GM12801 (cell line): ENCODE data around the gene ZFP28.

Source experiments
- TF ChIP-seq, protein P1 (sequence below): IDR thresholded peaks from one replicate; pipeline ENCODE4 v1.5.1; 2011; ENCODE audit warnings: control low read depth; ENCODE audit not compliant: insufficient read length; ENCODE audit errors: extremely low read depth

The ZFP28 gene

GRCh38 chr19:56572589-56572988, 33.8 kb downstream of the ZFP28 start:
- TF ChIP-seq, protein P1, sequence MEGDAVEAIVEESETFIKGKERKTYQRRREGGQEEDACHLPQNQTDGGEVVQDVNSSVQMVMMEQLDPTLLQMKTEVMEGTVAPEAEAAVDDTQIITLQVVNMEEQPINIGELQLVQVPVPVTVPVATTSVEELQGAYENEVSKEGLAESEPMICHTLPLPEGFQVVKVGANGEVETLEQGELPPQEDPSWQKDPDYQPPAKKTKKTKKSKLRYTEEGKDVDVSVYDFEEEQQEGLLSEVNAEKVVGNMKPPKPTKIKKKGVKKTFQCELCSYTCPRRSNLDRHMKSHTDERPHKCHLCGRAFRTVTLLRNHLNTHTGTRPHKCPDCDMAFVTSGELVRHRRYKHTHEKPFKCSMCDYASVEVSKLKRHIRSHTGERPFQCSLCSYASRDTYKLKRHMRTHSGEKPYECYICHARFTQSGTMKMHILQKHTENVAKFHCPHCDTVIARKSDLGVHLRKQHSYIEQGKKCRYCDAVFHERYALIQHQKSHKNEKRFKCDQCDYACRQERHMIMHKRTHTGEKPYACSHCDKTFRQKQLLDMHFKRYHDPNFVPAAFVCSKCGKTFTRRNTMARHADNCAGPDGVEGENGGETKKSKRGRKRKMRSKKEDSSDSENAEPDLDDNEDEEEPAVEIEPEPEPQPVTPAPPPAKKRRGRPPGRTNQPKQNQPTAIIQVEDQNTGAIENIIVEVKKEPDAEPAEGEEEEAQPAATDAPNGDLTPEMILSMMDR = no peak

GRCh38 chr19:56573914-56574313, 35.2 kb downstream of the ZFP28 start:
- TF ChIP-seq, protein P1 = no peak

DNA sequence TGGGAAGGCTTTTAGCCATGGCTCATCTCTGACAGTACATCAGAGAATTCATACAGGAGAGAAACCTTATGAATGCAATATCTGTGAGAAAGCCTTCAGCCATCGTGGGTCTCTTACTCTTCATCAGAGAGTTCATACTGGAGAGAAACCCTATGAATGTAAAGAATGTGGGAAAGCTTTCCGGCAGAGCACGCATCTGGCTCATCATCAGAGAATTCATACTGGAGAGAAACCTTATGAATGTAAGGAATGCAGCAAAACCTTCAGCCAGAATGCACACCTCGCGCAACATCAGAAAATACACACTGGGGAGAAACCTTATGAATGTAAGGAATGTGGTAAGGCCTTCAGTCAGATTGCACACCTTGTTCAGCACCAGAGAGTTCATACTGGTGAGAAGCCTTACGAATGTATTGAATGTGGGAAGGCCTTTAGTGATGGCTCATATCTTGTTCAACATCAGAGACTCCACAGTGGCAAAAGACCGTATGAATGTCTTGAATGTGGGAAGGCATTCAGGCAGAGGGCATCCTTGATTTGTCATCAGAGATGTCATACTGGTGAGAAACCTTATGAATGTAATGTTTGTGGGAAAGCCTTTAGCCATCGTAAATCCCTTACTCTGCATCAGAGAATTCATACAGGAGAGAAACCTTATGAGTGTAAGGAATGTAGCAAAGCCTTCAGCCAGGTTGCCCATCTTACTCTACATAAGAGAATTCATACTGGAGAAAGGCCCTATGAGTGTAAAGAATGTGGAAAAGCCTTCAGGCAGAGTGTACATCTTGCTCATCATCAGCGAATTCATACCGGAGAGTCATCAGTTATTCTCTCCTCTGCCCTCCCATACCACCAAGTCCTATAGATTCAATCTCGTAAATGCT, 39.2 kb downstream of the ZFP28 start:
- TF ChIP-seq, protein P1 = no peak

- TF ChIP-seq, protein P1 = no peak
Measured at GRCh38 chr19:56594446-56594782, 55.7 kb downstream of the ZFP28 start.

DNA sequence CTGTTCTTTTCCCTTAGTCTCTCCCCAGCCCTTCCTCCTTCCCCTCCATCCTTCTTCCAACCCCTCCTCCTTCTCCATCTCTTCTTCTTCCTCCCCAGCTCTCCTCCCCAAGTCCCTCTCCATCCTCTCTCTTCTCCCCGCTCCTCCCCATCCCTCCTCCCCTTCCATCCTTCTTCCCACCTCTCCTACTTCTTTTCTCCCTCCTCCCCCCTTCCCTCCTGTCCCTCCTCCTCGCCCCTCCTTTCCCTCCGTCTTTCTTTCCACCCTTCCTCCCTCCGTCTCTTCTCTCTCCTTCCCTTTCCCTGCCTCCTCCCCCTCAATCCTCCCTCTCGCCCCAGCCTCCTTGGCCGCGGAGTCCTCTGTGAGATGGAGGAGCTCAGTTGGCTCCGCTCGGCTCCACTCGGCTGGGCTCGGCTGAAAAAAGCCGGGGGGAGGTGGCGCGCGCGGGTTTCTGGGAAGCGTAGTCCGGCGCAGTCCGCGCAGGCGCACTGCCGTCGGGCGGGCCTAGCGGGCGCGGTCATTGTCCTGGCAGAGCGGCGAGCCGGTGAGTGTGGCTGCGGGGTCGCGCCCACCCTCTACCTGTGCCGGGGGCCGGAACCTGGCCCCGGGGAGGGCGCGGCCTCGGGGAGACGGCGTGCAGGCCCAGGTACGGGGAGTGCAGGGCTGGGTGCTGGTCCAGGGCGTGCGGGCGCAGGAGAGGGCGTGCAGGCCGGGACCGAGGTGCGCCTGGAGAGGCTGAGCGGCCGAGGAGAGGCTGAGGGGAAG, 56.2 kb downstream of the ZFP28 start, which contains the start of gene ZNF71:
Gene ZNF71 (plus strand): TSS at position 520 of the 765 bp plus-strand sequence. CDS start 6,257 bp downstream, outside the sequence.
- TF ChIP-seq, protein P1 = no peak

GRCh38 chr19:56595548-56595899, 56.8 kb downstream of the ZFP28 start:
- TF ChIP-seq, protein P1 = no peak

GRCh38 chr19:56596676-56597075, 57.9 kb downstream of the ZFP28 start:
- TF ChIP-seq, protein P1 = no peak
